Lung (tissue), 12 donors: ENCODE measurements around the gene PTX4. TPM values are rescaled to one million over a fixed set of nuclear protein-coding genes. Genes with fewer than 3 reads are reported as not detected.

ENCODE experiments used
- ATAC-seq: fragments of 200-7000 bp; cut with Tn5 transposase; one replicate; pipeline ENCODE4 v1.9.1; 2020; ENCODE audit warnings: moderate number of reproducible peaks; ENCODE audit not compliant: insufficient read depth, low FRiP score
- DNase-seq, 3 donors: peaks; one replicate each; pipeline ENCODE4 v3.0.0-alpha.2; 2013 to 2017
- H3K27ac ChIP-seq, 2 donors: one replicate each; pipeline ENCODE4 v1.5.1; 2013; ENCODE audit warnings: mild to moderate bottlenecking in 2 of 2, moderate library complexity in 2 of 2, control low read depth in 1 of 2, inconsistent platforms in 1 of 2, low read depth in 1 of 2, low read length in 1 of 2
- H3K27me3 ChIP-seq, 3 donors: one replicate each; pipeline ENCODE4 v1.5.1; 2013; ENCODE audit warnings: low read length in 2 of 3; ENCODE audit not compliant: control insufficient read depth in 3 of 3, insufficient read depth in 3 of 3
- H3K36me3 ChIP-seq, 4 donors: one replicate each; pipeline ENCODE4 v1.5.1; 2013; ENCODE audit warnings: low read length in 4 of 4, mild to moderate bottlenecking in 1 of 4, moderate library complexity in 1 of 4; ENCODE audit not compliant: control insufficient read depth in 4 of 4, insufficient read depth in 4 of 4
- H3K4me1 ChIP-seq, 5 donors: one replicate each; pipeline ENCODE4 v1.5.1; 2013; ENCODE audit warnings: low read length in 5 of 5, mild to moderate bottlenecking in 2 of 5, moderate library complexity in 1 of 5; ENCODE audit not compliant: control insufficient read depth in 5 of 5, insufficient read depth in 5 of 5
- H3K4me3 ChIP-seq: one replicate; pipeline ENCODE4 v1.5.1; 2013; ENCODE audit warnings: mild to moderate bottlenecking, control low read depth, moderate library complexity
- H3K9ac ChIP-seq, 2 donors: one replicate each; pipeline ENCODE4 v1.5.1; 2013; ENCODE audit warnings: low read length in 2 of 2, control low read depth in 1 of 2; ENCODE audit not compliant: insufficient read depth in 1 of 2
- H3K9me3 ChIP-seq, 4 donors: one replicate each; pipeline ENCODE4 v1.5.1; 2013; ENCODE audit warnings: low read length in 3 of 4, mild to moderate bottlenecking in 1 of 4, moderate library complexity in 1 of 4; ENCODE audit not compliant: control insufficient read depth in 4 of 4, insufficient read depth in 3 of 4
- WGBS, 2 donors: extraction: QIAGEN DNeasy Blood & Tissue Kit; methylation state at CpG; one replicate each; pipeline ENCODE4 v1.1.7; 2013; 5-methylcytosine and 5-hydroxymethylcytosine counted together
- polyA plus RNA-seq, 2 donors: library from polyadenylated mRNA; stranded (reverse); fragments of 200-250 nt; gene quantifications; one replicate each; pipeline ENCODE4 v1.2.1, GENCODE V29; 2013
- total RNA-seq, 2 donors: library from RNA; depleted of rRNA in 1 of 2; stranded (reverse); fragments of >200 nt in 1 of 2; gene quantifications; one replicate each; pipeline ENCODE4 v1.2.1, GENCODE V29; 2014 to 2021
- TF ChIP-seq, protein P1 (sequence below): IDR thresholded peaks from 2 replicates; pipeline ENCODE4 v1.5.1; 2012; ENCODE audit warnings: mild to moderate bottlenecking; ENCODE audit errors: control extremely low read depth, extremely low read depth
- donor health status: control.
- donor health status: control.
- donor health status: Bipolar disorder and iron deficiency.
- donor health status: healthy.
- donor health status: DM: yes; HTN: yes; CAD: no.

The PTX4 gene
- total and polyA plus RNA-seq, 4 donors: 0.02 to 0.31 (median 0.25) TPM; not detected in 1

DNA sequence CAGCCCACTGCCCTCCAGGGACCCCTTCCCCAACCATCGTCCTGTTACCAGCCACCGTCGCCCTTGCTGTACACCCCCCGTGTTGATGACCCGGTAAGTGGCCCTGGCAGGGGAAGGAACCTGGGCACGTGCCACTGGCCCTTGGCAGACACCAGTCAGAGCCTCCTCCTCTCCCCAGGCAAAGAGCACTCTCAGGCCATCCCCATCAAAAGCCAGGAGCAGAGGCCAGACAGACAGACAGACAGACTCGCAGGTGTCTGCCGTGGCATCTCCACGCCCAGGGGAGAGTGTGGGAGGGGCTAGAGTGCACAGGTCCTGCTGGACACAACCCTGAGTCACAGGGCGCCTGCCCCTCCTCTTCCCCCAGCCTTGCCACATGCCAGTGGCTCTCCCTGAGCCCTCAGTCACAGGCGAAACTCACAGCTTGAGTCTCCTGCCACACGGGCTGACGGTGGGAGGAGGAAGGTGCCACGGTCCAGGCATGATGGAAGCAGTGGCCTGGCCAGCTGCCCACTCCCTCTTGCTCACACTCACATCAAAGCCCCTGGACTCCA lies 21.7 kb downstream of the PTX4 start:
- 73 to 79% methylated on average over 14 of the region's 14 CpGs for WGBS, 2 donors
- Histone ChIP-seq H3K9ac (no peak overlapping the region), H3K4me3 (no peak overlapping the region), H3K9me3 (no peaks in the 10 kb centered on the region), H3K27me3 (no peaks in the 10 kb centered on the region), H3K36me3 (peaks cover 0 to 13% (median 0%) of the 10 kb centered on the region in 4 donors), H3K4me1 (peaks cover 0 to 19% (median 0%) of the 10 kb centered on the region in 5 donors), H3K27ac (no peak overlapping the region)
- ATAC-seq (no peak), DNase-seq (no peak)
- TF ChIP-seq, protein P1, sequence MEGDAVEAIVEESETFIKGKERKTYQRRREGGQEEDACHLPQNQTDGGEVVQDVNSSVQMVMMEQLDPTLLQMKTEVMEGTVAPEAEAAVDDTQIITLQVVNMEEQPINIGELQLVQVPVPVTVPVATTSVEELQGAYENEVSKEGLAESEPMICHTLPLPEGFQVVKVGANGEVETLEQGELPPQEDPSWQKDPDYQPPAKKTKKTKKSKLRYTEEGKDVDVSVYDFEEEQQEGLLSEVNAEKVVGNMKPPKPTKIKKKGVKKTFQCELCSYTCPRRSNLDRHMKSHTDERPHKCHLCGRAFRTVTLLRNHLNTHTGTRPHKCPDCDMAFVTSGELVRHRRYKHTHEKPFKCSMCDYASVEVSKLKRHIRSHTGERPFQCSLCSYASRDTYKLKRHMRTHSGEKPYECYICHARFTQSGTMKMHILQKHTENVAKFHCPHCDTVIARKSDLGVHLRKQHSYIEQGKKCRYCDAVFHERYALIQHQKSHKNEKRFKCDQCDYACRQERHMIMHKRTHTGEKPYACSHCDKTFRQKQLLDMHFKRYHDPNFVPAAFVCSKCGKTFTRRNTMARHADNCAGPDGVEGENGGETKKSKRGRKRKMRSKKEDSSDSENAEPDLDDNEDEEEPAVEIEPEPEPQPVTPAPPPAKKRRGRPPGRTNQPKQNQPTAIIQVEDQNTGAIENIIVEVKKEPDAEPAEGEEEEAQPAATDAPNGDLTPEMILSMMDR: no peak

DNA sequence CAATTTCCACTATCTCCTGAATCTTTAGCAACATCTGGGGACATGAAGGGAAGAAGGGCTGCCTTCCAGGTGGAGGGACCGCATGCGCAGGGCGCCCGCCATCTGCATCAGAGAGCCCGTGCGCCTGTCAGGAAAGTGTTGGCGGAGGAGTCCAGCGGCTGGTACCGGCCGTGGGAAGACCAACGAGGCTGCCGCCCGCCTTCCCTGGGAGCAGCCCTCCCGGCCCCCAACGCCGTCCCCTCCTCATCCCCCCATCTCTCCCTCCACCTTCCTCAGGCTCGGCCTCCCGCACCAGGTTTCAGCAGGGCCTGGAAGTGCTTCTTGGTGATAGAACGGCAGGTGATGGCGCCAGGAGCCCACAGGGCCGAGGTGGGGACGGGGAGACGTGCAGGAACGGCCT lies 22.7 kb downstream of the PTX4 start:
- H3K9ac ChIP-seq: no peak overlapping the region
- peaks cover 0 to 10% (median 0%) of the 10 kb centered on the region in 5 donors for H3K4me1 ChIP-seq
- no peaks in the 10 kb centered on the region for H3K9me3 ChIP-seq
- no peak overlapping the region for H3K27ac ChIP-seq
- H3K27me3 ChIP-seq: no peaks in the 10 kb centered on the region
- peaks cover 0 to 17% (median under 1%) of the 10 kb centered on the region in 4 donors for H3K36me3 ChIP-seq
- TF ChIP-seq, protein P1: no peak
- DNase-seq (no peak), ATAC-seq (no peak)
- no peak overlapping the region for H3K4me3 ChIP-seq
- WGBS, 2 donors: 91 to 93% methylated on average over 24 of the region's 24 CpGs

DNA sequence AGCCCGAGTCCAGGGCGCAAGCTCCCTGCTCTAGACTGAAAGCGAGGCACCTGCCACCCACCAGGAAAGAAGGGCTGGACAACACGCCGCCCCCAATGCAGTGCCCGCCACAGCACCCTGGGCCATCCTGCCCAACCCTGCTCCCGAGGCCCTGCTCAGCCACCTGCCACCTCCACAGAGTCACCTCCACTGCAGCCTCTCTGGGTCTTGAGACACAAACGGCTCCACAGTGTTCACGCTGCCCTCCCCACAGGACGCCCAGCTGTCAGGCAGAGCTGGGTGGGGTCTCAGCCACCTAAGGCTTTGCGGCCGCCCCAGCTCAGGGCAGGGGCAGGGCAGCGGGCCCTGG lies 23.2 kb downstream of the PTX4 start:
- TF ChIP-seq, protein P1: no peak
- Histone ChIP-seq H3K9ac (no peak overlapping the region), H3K27ac (no peak overlapping the region), H3K4me3 (no peak overlapping the region), H3K9me3 (no peaks in the 10 kb centered on the region), H3K36me3 (peaks cover 0 to 22% (median 2%) of the 10 kb centered on the region in 4 donors), H3K4me1 (peaks cover 0 to 6% (median 0%) of the 10 kb centered on the region in 5 donors), H3K27me3 (no peaks in the 10 kb centered on the region)
- no peak for ATAC-seq
- no peak for DNase-seq
- 95 to 96% methylated on average over 12 to 13 of the region's 13 CpGs for WGBS, 2 donors
